Right lobe of liver (tissue), 6 donors: ENCODE data around the gene SGPP2. TPM values are rescaled to one million over a fixed set of nuclear protein-coding genes. Genes with fewer than 3 reads are reported as not detected.
"Not testable (repeated sequence)": the region's sequence is repeated elsewhere in the genome, so short reads cannot be mapped to it uniquely, and the experiment has no call there.

Source experiments
- ATAC-seq, 4 donors: fragments of 200-7000 bp; cut with Tn5 transposase; one replicate each; pipeline ENCODE4 v1.9.1; 2020; ENCODE audit warnings: mild to moderate bottlenecking in 4 of 4, moderate library complexity in 4 of 4
- DNase-seq, 3 donors: peaks; one replicate each; pipeline ENCODE4 v3.0.0-alpha.2; 2020
- H3K27ac ChIP-seq, 3 donors: fragments of 200-600 bp; one replicate each; pipeline ENCODE4 v1.8.0; 2022
- H3K27me3 ChIP-seq, 2 donors: fragments of 200-600 bp; one replicate each; pipeline ENCODE4 v1.8.0; 2022
- H3K36me3 ChIP-seq, 4 donors: fragments of 200-600 bp; sonication (generic) in 1 of 4; one replicate each; pipeline versions ENCODE4 v1.5.1 to v1.8.0; 2017 to 2022; ENCODE audit warnings: control low read depth in 1 of 4
- H3K4me1 ChIP-seq, 4 donors: fragments of 200-600 bp; sonication (generic) in 1 of 4; one replicate each; pipeline versions ENCODE4 v1.5.1 to v1.8.0; 2017 to 2022; ENCODE audit warnings: control low read depth in 1 of 4
- H3K4me3 ChIP-seq, 3 donors: fragments of 200-600 bp; one replicate each; pipeline ENCODE4 v1.8.0; 2022
- H3K9me3 ChIP-seq, 4 donors: fragments of 200-600 bp; sonication (generic) in 1 of 4; one replicate each; pipeline versions ENCODE4 v1.5.1 to v1.8.0; 2017 to 2022; ENCODE audit warnings: control low read depth in 1 of 4
- POLR2A ChIP-seq: fragments of 450-650 bp; IDR thresholded peaks from one replicate; pipeline ENCODE4 v1.6.1; 2017; ENCODE audit warnings: antibody characterized with exemption, mild to moderate bottlenecking
- WGBS: methylation state at CpG from one replicate; pipeline ENCODE4 v1.1.6; 2018; ENCODE audit warnings: low coverage, low lambda C conversion rate; ENCODE audit not compliant: insufficient coverage; ENCODE audit errors: missing lambda C conversion rate; 5-methylcytosine and 5-hydroxymethylcytosine counted together
- intact Hi-C, 2 donors: fragments of 100-400 bp; cut with DNase I; formaldehyde crosslinking; loops; one replicate each; pipeline versions ENCODE4 v1.11.2 to v1.14.1; 2022
- total RNA-seq, 6 experiments: library from RNA; depleted of rRNA in 2 of 6; stranded (reverse); fragments of >200 nt in 2 of 6; fragmentation: NEBNext Ultra II Directional in 3 of 6; extraction: Animal tissue kit (Norgen Biotek cat#: 25700) in 3 of 6; gene quantifications; one replicate each; pipeline versions ENCODE4 v1.1.0 to v1.2.4, GENCODE V29; 2016 to 2023
- TF ChIP-seq, protein P1 (sequence below), 4 donors: fragments of 200-600 bp in 3 of 4; fragments of 450-650 bp in 1 of 4; IDR thresholded peaks; one replicate each; pipeline versions ENCODE4 v1.5.1 to v1.8.0; 2016 to 2022; ENCODE audit warnings: antibody characterized with exemption in 4 of 4, mild to moderate bottlenecking in 2 of 4
- donor health status: DM: no; HTN: yes; CAD: no.
- donor health status: DM: no; HTN: no; CAD: no.
- donor health status: DM: no; HTN: no; CAD: no.
- donor health status: DM: no; HTN: yes; CAD: no.
- donor health status: DM: no; HTN: yes; CAD: no.

SGPP2 gene
- total RNA-seq, 6 experiments from 2014 or later = 0.14 to 0.25 (median 0.18) TPM

DNA sequence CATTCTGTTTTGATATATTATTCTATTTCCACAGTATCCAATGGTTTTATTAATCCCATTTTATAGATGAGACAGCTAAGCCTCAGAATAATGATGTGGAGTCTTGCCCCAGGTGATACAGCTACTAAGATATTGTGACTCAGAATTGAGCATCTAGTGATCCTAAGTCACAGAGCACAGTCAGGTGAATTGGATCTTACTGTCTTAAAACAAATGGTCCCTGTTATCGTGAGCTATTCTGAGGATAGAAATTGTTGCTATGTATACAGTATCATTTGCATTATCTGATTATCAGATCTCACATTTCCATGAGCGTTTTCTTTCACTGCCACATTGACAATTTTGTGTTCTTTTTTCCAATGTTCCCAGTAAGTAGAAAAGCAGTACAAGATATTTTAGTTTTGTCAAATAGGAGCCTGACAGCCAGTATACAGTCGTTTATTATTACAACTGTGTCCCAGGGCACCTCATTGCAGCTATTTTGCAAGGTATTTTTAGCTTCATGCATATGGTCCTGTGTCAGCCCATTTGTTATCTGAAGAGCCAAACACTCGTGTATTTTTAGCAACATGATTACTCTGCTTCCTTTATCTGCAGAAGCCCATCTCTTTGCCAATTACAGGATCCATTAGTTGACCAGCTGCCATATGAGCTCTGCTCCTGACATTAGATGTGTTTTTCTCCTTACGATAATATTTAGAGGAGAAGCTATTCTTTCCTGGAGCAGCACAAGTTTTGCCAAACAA lies 25.1 kb upstream of the SGPP2 start:
- ATAC-seq (no peak), DNase-seq (no peak)
- no peaks in the 10 kb centered on the region for H3K4me1 ChIP-seq
- no peaks in the 10 kb centered on the region for H3K36me3 ChIP-seq
- 28% methylated on average over 5 of the region's 5 CpGs for WGBS
- H3K27ac ChIP-seq = no peak overlapping the region
- TF ChIP-seq, protein P1, sequence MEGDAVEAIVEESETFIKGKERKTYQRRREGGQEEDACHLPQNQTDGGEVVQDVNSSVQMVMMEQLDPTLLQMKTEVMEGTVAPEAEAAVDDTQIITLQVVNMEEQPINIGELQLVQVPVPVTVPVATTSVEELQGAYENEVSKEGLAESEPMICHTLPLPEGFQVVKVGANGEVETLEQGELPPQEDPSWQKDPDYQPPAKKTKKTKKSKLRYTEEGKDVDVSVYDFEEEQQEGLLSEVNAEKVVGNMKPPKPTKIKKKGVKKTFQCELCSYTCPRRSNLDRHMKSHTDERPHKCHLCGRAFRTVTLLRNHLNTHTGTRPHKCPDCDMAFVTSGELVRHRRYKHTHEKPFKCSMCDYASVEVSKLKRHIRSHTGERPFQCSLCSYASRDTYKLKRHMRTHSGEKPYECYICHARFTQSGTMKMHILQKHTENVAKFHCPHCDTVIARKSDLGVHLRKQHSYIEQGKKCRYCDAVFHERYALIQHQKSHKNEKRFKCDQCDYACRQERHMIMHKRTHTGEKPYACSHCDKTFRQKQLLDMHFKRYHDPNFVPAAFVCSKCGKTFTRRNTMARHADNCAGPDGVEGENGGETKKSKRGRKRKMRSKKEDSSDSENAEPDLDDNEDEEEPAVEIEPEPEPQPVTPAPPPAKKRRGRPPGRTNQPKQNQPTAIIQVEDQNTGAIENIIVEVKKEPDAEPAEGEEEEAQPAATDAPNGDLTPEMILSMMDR (IDR thresholded peaks at IDR 0.05) = no peak
- no peak for TF ChIP-seq POLR2A
- no peaks in the 10 kb centered on the region for H3K27me3 ChIP-seq
- no peak overlapping the region for H3K4me3 ChIP-seq
- intact Hi-C loops = no loop called here
- no peaks in the 10 kb centered on the region for H3K9me3 ChIP-seq

- no peak overlapping the region for H3K4me3 ChIP-seq
- no peaks in the 10 kb centered on the region for H3K9me3 ChIP-seq
- no peaks in the 10 kb centered on the region for H3K36me3 ChIP-seq
- H3K27ac ChIP-seq = no peak overlapping the region
- H3K4me1 ChIP-seq = no peaks in the 10 kb centered on the region
- 44% methylated on average over 7 of the region's 8 CpGs for WGBS
- intact Hi-C loops = no loop called here
- ATAC-seq = peak in 1 of 4 donors; percentile 17
- no peak for TF ChIP-seq POLR2A
- TF ChIP-seq, protein P1 (IDR thresholded peaks at IDR 0.05) = no peak
- no peaks in the 10 kb centered on the region for H3K27me3 ChIP-seq
- peak in 1 of 3 donors; percentile 24 for DNase-seq
Measured at GRCh38 chr2:222404151-222404905, 20.0 kb upstream of the SGPP2 start.

DNA sequence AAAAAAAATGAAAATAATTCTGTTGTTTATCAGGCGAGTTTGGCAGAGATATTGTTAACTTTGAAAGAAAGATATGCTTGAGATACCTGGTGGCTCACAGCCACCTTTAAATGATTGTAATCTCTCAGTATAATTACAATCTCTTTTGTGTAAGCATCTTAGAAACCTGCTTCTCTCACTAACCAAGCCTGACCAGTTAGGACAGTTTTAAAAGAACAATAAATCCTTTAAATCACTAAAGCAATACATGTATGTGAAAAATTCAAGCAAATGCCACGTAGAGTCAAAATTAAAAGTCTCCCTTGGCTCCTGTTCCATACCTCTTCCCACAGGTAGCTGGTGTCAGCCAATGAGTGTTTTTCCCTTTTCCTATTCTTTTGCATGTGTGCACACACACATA lies 15.7 kb upstream of the SGPP2 start:
- no peak for DNase-seq
- Histone ChIP-seq H3K27me3 (no peaks in the 10 kb centered on the region), H3K4me1 (no peaks in the 10 kb centered on the region), H3K4me3 (no peak overlapping the region), H3K36me3 (no peaks in the 10 kb centered on the region), H3K27ac (no peak overlapping the region), H3K9me3 (no peaks in the 10 kb centered on the region)
- intact Hi-C loops = no loop called here
- no peak for TF ChIP-seq POLR2A
- TF ChIP-seq, protein P1 (IDR thresholded peaks at IDR 0.05) = no peak
- 70% methylated on average over 2 of the region's 2 CpGs for WGBS
- ATAC-seq = no peak

DNA sequence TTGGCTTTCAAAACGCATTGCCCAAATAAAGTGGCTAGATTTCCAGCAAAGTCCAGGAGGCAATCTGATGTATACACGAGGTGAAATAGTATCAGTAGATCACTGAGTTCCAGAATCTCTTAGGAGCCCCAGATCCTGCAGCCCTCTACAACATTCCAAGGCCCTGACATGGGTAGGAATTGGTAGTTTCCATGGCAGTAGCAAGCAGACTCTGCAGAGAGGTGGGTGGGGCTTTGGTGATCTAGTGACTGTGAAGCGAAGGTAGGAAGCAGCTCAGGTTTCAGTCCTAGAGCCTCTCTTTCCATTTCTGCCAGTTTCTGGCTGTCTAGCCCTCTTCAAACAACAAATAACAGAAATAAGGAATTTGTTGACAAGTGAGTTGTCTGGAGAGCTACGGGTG lies 13.8 kb upstream of the SGPP2 start:
- intact Hi-C loops = no loop called here
- Histone ChIP-seq H3K27me3 (no peaks in the 10 kb centered on the region), H3K27ac (no peak overlapping the region), H3K36me3 (no peaks in the 10 kb centered on the region), H3K4me3 (no peak overlapping the region), H3K9me3 (no peaks in the 10 kb centered on the region), H3K4me1 (no peaks in the 10 kb centered on the region)
- WGBS = 71% methylated on average over 4 of the region's 4 CpGs
- no peak for DNase-seq
- no peak for ATAC-seq
- TF ChIP-seq, protein P1 (IDR thresholded peaks at IDR 0.05) = no peak
- no peak for TF ChIP-seq POLR2A

- intact Hi-C loops, H3K27ac ChIP-seq, H3K27me3 ChIP-seq, H3K9me3 ChIP-seq, H3K4me1 ChIP-seq, ATAC-seq, H3K4me3 ChIP-seq, DNase-seq, H3K36me3 ChIP-seq: not testable (repeated sequence)
- WGBS = 57% methylated on average over 1 of the region's 2 CpGs
Measured at GRCh38 chr2:222412334-222412733, 12.0 kb upstream of the SGPP2 start.
